Osteoblast (primary cell): Measurements from ENCODE around the gene MTMR10. TPM values are rescaled to one million over a fixed set of nuclear protein-coding genes. Genes with fewer than 3 reads are reported as not detected.

Experiments used
- DNase-seq: peaks from one replicate; pipeline ENCODE4 v3.0.0; 2011; ENCODE audit warnings: low spot score, mixed read lengths; ENCODE audit not compliant: insufficient read length; ENCODE audit errors: missing footprints
- H2AFZ ChIP-seq: 2 replicates; pipeline ENCODE4 v1.6.0; 2011; ENCODE audit warnings: mild to moderate bottlenecking, low read length
- H3K27ac ChIP-seq: 2 replicates; pipeline ENCODE4 v1.5.1; 2011; ENCODE audit warnings: mild to moderate bottlenecking, low read depth, low read length, moderate library complexity
- H3K27me3 ChIP-seq: 2 replicates; pipeline ENCODE4 v1.6.0; 2012; ENCODE audit warnings: mild to moderate bottlenecking, control low read depth, inconsistent platforms, low read length, moderate library complexity; ENCODE audit not compliant: insufficient read depth
- H3K36me3 ChIP-seq: 2 replicates; pipeline ENCODE4 v1.5.1; 2011; ENCODE audit warnings: mild to moderate bottlenecking, low read length, control low read depth, moderate library complexity; ENCODE audit not compliant: insufficient read depth
- H3K4me1 ChIP-seq: 2 replicates; pipeline ENCODE4 v1.5.1; 2011; ENCODE audit warnings: mild to moderate bottlenecking, low read length, control low read depth, moderate library complexity; ENCODE audit not compliant: insufficient read depth
- H3K4me2 ChIP-seq: 2 replicates; pipeline ENCODE4 v1.6.0; 2011; ENCODE audit warnings: mild to moderate bottlenecking, low read length; ENCODE audit not compliant: insufficient read depth
- H3K4me3 ChIP-seq: fragments of 200-600 bp; sonication (generic); 3 replicates; pipeline ENCODE4 v1.5.1; 2012; ENCODE audit warnings: mild to moderate bottlenecking, low read length, inconsistent platforms; ENCODE audit not compliant: insufficient read depth
- H3K79me2 ChIP-seq: 2 replicates; pipeline ENCODE4 v1.6.0; 2012; ENCODE audit warnings: mild to moderate bottlenecking, low read length, control low read depth, inconsistent platforms; ENCODE audit not compliant: insufficient read depth
- H3K9me3 ChIP-seq: 2 replicates; pipeline ENCODE4 v1.5.1; 2011; ENCODE audit warnings: low read depth, low read length, control low read depth
- H4K20me1 ChIP-seq: 2 replicates; pipeline ENCODE4 v1.6.0; 2012; ENCODE audit warnings: mild to moderate bottlenecking, low read length, control low read depth; ENCODE audit not compliant: insufficient read depth
- total RNA-seq: library from RNA; depleted of rRNA; stranded (reverse); fragments of >200 nt; gene quantifications from 2 replicates; pipeline ENCODE4 v1.2.3, GENCODE V29; 2012
- TF ChIP-seq, protein P1 (sequence below): IDR thresholded peaks from 2 replicates; pipeline ENCODE4 v1.5.1; 2011; ENCODE audit warnings: mild to moderate bottlenecking, low read depth, low read length, moderate library complexity; ENCODE audit errors: extremely low read depth

Gene MTMR10
- total RNA-seq, 1 donor, result 17.4 TPM

DNA sequence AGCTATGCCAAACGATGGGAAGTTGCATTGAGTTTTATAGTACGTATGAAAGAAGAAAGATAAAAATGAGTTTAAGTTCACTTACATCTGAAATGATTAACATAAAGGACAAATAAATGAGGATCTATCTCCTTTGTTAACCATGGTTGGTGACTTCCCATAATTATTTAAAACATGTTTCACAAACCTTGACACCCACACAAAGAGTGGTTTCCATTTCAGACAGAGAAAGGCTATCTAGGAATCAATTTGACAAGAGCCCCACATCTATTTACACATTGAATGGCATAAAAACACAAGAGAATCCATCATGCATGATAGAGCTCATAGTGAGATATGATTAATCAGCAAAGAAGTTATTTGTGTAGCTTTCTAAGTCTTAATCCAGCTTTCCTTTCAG lies 14.2 kb upstream of the MTMR10 start:
- no peak overlapping the region for H3K4me3 ChIP-seq
- no peak overlapping the region for H3K4me2 ChIP-seq
- no peaks in the 10 kb centered on the region for H4K20me1 ChIP-seq
- H3K36me3 ChIP-seq, result no peaks in the 10 kb centered on the region
- H3K27ac ChIP-seq, result no peak overlapping the region
- no peaks in the 10 kb centered on the region for H3K4me1 ChIP-seq
- no peaks in the 10 kb centered on the region for H3K79me2 ChIP-seq
- H3K9me3 ChIP-seq, result no peaks in the 10 kb centered on the region
- peaks cover 10% of the 10 kb centered on the region for H3K27me3 ChIP-seq
- H2AFZ ChIP-seq, result no peak overlapping the region
- DNase-seq, result no peak
- TF ChIP-seq, protein P1, sequence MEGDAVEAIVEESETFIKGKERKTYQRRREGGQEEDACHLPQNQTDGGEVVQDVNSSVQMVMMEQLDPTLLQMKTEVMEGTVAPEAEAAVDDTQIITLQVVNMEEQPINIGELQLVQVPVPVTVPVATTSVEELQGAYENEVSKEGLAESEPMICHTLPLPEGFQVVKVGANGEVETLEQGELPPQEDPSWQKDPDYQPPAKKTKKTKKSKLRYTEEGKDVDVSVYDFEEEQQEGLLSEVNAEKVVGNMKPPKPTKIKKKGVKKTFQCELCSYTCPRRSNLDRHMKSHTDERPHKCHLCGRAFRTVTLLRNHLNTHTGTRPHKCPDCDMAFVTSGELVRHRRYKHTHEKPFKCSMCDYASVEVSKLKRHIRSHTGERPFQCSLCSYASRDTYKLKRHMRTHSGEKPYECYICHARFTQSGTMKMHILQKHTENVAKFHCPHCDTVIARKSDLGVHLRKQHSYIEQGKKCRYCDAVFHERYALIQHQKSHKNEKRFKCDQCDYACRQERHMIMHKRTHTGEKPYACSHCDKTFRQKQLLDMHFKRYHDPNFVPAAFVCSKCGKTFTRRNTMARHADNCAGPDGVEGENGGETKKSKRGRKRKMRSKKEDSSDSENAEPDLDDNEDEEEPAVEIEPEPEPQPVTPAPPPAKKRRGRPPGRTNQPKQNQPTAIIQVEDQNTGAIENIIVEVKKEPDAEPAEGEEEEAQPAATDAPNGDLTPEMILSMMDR, result no peak

DNA sequence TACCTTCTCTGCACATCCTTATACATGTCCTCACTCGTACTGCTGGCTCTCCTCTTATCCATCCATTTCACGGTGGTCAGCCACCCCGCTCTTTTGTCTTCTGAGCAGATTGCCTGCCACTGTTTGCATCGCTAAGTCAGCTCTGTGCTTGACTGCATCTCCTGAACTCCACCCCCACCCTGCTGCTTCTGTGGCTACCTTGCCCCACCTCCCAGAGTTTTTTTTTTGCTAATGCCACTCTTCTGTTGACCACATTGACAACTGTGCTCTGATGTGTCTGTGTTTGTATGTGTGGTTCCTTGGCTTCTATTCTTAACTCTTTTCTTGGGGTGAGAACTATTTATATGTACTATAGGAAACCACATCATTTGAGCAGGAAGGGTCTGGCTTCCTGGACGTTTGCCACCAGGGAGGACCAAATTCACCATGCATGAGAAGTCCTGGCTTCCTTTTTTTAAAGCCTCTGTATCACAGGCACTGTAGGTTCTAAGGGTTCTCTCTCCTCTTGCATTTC lies 12.8 kb upstream of the MTMR10 start:
- no peaks in the 10 kb centered on the region for H3K9me3 ChIP-seq
- H3K4me2 ChIP-seq, result no peak overlapping the region
- no peaks in the 10 kb centered on the region for H3K36me3 ChIP-seq
- H3K4me1 ChIP-seq, result no peaks in the 10 kb centered on the region
- DNase-seq, result no peak
- H4K20me1 ChIP-seq, result no peaks in the 10 kb centered on the region
- H3K27ac ChIP-seq, result no peak overlapping the region
- H3K27me3 ChIP-seq, result peaks cover 10% of the 10 kb centered on the region
- TF ChIP-seq, protein P1, result no peak
- no peaks in the 10 kb centered on the region for H3K79me2 ChIP-seq
- H3K4me3 ChIP-seq, result no peak overlapping the region
- no peak overlapping the region for H2AFZ ChIP-seq

DNA sequence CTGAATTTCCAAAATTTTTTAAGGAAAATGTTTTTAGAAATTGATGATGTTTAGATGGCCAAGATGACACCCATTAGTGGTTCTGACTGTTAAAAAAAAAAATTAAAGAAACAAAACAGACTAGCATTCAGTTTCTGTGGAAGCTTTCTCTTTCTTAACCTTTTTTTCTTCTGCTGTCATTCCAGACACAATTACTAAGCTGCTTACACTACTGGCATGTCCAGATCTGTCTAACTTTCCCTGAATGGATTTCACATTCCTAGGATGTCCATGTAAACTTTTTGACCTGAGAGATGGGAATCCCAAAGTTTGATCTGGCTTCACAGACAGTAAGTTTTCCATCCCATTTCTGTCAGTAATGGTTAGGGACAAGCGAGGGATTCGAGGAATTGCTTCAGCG lies 10.3 kb upstream of the MTMR10 start:
- no peak for DNase-seq
- TF ChIP-seq, protein P1, result no peak
- Histone ChIP-seq H3K27me3 (peaks cover 10% of the 10 kb centered on the region), H3K4me3 (no peak overlapping the region), H4K20me1 (no peaks in the 10 kb centered on the region), H3K79me2 (no peaks in the 10 kb centered on the region), H3K27ac (no peak overlapping the region), H3K4me2 (no peak overlapping the region), H3K9me3 (no peaks in the 10 kb centered on the region), H3K4me1 (no peaks in the 10 kb centered on the region), H3K36me3 (no peaks in the 10 kb centered on the region), H2AFZ (no peak overlapping the region)

DNA sequence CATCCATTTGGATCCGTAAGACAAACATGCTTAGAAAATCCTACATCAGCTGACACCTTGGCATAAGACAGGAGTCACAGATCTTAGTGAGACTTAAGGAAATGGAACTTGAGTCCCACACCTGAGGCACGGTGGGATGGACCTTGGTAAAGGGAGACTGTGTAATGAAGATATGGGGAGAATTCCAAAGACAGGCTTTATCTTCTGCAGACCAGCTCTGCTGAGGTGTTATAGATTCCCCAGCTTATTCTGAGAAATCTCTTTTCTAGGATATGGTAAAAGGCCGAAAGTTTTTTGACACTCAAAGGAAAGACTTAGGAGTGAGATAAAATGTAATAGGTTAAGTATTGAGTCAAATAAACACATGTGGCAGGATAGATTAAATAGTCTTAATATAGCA lies 8.3 kb upstream of the MTMR10 start:
- no peak for DNase-seq
- Histone ChIP-seq H3K9me3 (no peaks in the 10 kb centered on the region), H3K27ac (no peak overlapping the region), H3K4me2 (no peak overlapping the region), H4K20me1 (no peaks in the 10 kb centered on the region), H3K4me1 (no peaks in the 10 kb centered on the region), H3K36me3 (no peaks in the 10 kb centered on the region), H3K4me3 (no peak overlapping the region), H3K27me3 (peaks cover 7% of the 10 kb centered on the region), H2AFZ (no peak overlapping the region), H3K79me2 (no peaks in the 10 kb centered on the region)
- TF ChIP-seq, protein P1, result no peak
